ENCODE measurements around the gene SEMA4D.

- TF ChIP-seq CTCF (IDR thresholded peaks at IDR 0.05; ENCODE audit: low read depth, low read length) (no peak), EZH2phosphoT487 (IDR thresholded peaks at IDR 0.05; ENCODE audit: low read depth) (no peak)
Measured at GRCh38 chr9:89317282-89317681, 180.6 kb downstream of the SEMA4D start.
